HepG2 (cell line): ENCODE results near the gene KCNH6. TPM values are rescaled to one million over a fixed set of nuclear protein-coding genes. Genes with fewer than 3 reads are reported as not detected.

Experiments used
- FOXK1 ChIP-seq: sonication (generic); formaldehyde crosslinking; IDR thresholded peaks from 2 replicates; pipeline ENCODE4 v1.4.0; 2020; ENCODE audit warnings: low read depth, missing genetic modification reagents, borderline replicate concordance
- HMGXB4 ChIP-seq, 2 experiments: sonication (generic) in 1 of 2; formaldehyde crosslinking in 1 of 2; IDR thresholded peaks; 2 replicates each; pipeline versions ENCODE4 v1.4.0 to v1.6.1; 2018 to 2020; ENCODE audit warnings: missing genetic modification reagents in 2 of 2, borderline replicate concordance in 1 of 2, low read depth in 1 of 2, mild to moderate bottlenecking in 1 of 2, missing biosample characterization in 1 of 2
- NCOR1 ChIP-seq: fragments of 200-600 bp; sonication (generic); IDR thresholded peaks from 2 replicates; pipeline ENCODE4 v1.7.0; 2017; ENCODE audit warnings: antibody characterized with exemption, low read length, borderline replicate concordance
- PRDM10 ChIP-seq: sonication (generic); formaldehyde crosslinking; IDR thresholded peaks from 2 replicates; pipeline ENCODE4 v1.4.0; 2020; ENCODE audit warnings: low read depth, missing genetic modification reagents
- RBM22 ChIP-seq: fragments of 200-400 bp; formaldehyde crosslinking; optimal IDR thresholded peaks from 2 replicates; pipeline ENCODE3; 2017; ENCODE audit warnings: mild to moderate bottlenecking, low read length, moderate library complexity
- RFX5 ChIP-seq: IDR thresholded peaks from 2 replicates; pipeline ENCODE4 v1.6.1; 2011; ENCODE audit warnings: low read depth, low read length, improper control_type of control experiment
- STAT6 ChIP-seq: sonication (generic); formaldehyde crosslinking; IDR thresholded peaks from 2 replicates; pipeline ENCODE4 v1.4.0; 2020; ENCODE audit warnings: missing genetic modification reagents, mild to moderate bottlenecking, borderline replicate concordance
- TOPORS ChIP-seq: sonication (generic); formaldehyde crosslinking; IDR thresholded peaks from 2 replicates; pipeline ENCODE4 v1.8.0; 2023; ENCODE audit warnings: mild to moderate bottlenecking, missing genetic modification reagents
- ZNF350 ChIP-seq: sonication (generic); formaldehyde crosslinking; IDR thresholded peaks from 2 replicates; pipeline ENCODE4 v1.4.0; 2020; ENCODE audit warnings: mild to moderate bottlenecking, low read depth, missing genetic modification reagents, borderline replicate concordance
- ZNF362 ChIP-seq: sonication (generic); formaldehyde crosslinking; IDR thresholded peaks from 2 replicates; pipeline ENCODE4 v1.4.0; 2020; ENCODE audit warnings: missing genetic modification reagents, mild to moderate bottlenecking, borderline replicate concordance
- ZNF660 ChIP-seq: sonication (generic); formaldehyde crosslinking; IDR thresholded peaks from 2 replicates; pipeline ENCODE4 v1.5.1; 2020; ENCODE audit warnings: mild to moderate bottlenecking, low read depth, missing genetic modification reagents, borderline replicate concordance
- ZNF781 ChIP-seq: sonication (generic); formaldehyde crosslinking; IDR thresholded peaks from 2 replicates; pipeline ENCODE4 v1.5.1; 2020; ENCODE audit warnings: borderline replicate concordance, mild to moderate bottlenecking, missing genetic modification reagents; ENCODE audit errors: not compliant biosample characterization
- polyA plus RNA-seq, 8 experiments: library from polyadenylated mRNA; depleted of rRNA in 3 of 8; stranded (reverse) in 7 of 8; unstranded in 1 of 8; fragments of >200 nt; fragmentation: Illumina TruSeq in 4 of 8; extraction: Trizol in 4 of 8; gene quantifications; 2 replicates each; pipeline versions ENCODE4 v1.2.1 to v1.2.3, GENCODE V29; 2011 to 2016; ENCODE audit warnings: low read depth in 4 of 8, missing spikeins in 1 of 8, mixed read lengths in 1 of 8; ENCODE audit not compliant: insufficient read depth in 1 of 8
- total RNA-seq, 5 experiments: library from RNA; depleted of rRNA; stranded (reverse); fragments of >200 nt; fragmentation: Illumina TruSeq; extraction: Trizol; gene quantifications; 2 replicates each; pipeline ENCODE4 v1.2.3, GENCODE V29; 2016; ENCODE audit warnings: low read depth in 1 of 5
- TF ChIP-seq, protein P1 (sequence below): fragments of 450-650 bp; IDR thresholded peaks from 2 replicates; pipeline ENCODE4 v1.6.1; 2016
- TF ChIP-seq, protein P2 (sequence below): sonication (generic); formaldehyde crosslinking; IDR thresholded peaks from 2 replicates; pipeline ENCODE4 v1.4.0; 2020; ENCODE audit warnings: missing genetic modification reagents

The KCNH6 gene
- total and polyA plus RNA-seq, 2 of the 13 experiments (the other 11 are each of a cell fraction or from before 2014, with no cell fraction given): 0.05 to 0.18 TPM

DNA sequence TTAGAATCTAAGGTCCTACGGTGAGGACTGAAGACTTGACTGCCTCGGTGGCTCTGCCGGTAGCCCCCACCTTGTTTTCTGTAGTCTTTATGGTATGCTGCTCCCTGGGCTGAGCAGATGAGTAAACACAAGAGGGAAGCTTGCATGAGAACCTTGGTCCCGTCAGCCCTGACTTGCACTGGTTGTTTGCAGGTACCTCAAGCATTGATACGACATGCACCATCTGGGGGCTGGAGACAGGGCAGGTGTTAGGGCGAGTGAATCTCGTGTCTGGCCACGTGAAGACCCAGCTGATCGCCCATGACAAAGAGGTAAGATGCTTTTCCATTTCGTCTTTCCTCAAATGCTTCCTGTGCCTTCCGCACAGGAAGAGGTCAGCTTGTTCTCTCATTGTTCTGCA is 56.5 kb downstream of the KCNH6 start (continued):
- TF ChIP-seq STAT6 (CRISPR knock-in tag) (0 out of 2 replicates have a peak, but pooled peaks have one; percentile 49), HMGXB4 (CRISPR knock-in tag; IDR thresholded peaks at IDR 0.05; ENCODE audit: borderline replicate concordance in 1 of 2, low read depth in 1 of 2) (peak in 1 of 2 experiments; percentile 33; a peak in 1 of 4 replicates), PRDM10 (CRISPR knock-in tag) (no peak; the same call in 1 of the 2 replicates), NCOR1 (no peak), ZNF781 (CRISPR knock-in tag) (no peak), TOPORS (CRISPR knock-in tag) (no peak), RBM22 (peak; percentile 32), ZNF660 (CRISPR knock-in tag) (no peak), ZNF362 (CRISPR knock-in tag) (peak; percentile 31; the same call in 1 of the 2 replicates), FOXK1 (CRISPR knock-in tag) (peak; percentile 47; the same call in 1 of the 2 replicates), ZNF350 (CRISPR knock-in tag) (peak; percentile 82), RFX5 (no peak)
- TF ChIP-seq, protein P1, sequence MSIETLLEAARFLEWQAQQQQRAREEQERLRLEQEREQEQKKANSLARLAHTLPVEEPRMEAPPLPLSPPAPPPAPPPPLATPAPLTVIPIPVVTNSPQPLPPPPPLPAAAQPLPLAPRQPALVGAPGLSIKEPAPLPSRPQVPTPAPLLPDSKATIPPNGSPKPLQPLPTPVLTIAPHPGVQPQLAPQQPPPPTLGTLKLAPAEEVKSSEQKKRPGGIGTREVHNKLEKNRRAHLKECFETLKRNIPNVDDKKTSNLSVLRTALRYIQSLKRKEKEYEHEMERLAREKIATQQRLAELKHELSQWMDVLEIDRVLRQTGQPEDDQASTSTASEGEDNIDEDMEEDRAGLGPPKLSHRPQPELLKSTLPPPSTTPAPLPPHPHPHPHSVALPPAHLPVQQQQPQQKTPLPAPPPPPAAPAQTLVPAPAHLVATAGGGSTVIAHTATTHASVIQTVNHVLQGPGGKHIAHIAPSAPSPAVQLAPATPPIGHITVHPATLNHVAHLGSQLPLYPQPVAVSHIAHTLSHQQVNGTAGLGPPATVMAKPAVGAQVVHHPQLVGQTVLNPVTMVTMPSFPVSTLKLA: peak; percentile 56
- TF ChIP-seq, protein P2, sequence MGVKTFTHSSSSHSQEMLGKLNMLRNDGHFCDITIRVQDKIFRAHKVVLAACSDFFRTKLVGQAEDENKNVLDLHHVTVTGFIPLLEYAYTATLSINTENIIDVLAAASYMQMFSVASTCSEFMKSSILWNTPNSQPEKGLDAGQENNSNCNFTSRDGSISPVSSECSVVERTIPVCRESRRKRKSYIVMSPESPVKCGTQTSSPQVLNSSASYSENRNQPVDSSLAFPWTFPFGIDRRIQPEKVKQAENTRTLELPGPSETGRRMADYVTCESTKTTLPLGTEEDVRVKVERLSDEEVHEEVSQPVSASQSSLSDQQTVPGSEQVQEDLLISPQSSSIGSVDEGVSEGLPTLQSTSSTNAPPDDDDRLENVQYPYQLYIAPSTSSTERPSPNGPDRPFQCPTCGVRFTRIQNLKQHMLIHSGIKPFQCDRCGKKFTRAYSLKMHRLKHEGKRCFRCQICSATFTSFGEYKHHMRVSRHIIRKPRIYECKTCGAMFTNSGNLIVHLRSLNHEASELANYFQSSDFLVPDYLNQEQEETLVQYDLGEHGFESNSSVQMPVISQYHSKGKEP: no peak; the same call in 1 of the 2 replicates
